GM12892 (cell line): ENCODE measurements around the gene ERBB4.

Experiments
- POLR2A ChIP-seq: IDR thresholded peaks from 2 replicates; pipeline ENCODE4 v1.6.1; 2011; ENCODE audit warnings: low read depth, low read length, control low read depth
- POLR2AphosphoS5 ChIP-seq: IDR thresholded peaks from 2 replicates; pipeline ENCODE4 v1.6.1; 2011; ENCODE audit warnings: low read depth, low read length, control low read depth
- TAF1 ChIP-seq: IDR thresholded peaks from 2 replicates; pipeline ENCODE4 v1.6.1; 2011; ENCODE audit warnings: low read depth, mild to moderate bottlenecking, control low read depth, low read length, borderline replicate concordance

DNA sequence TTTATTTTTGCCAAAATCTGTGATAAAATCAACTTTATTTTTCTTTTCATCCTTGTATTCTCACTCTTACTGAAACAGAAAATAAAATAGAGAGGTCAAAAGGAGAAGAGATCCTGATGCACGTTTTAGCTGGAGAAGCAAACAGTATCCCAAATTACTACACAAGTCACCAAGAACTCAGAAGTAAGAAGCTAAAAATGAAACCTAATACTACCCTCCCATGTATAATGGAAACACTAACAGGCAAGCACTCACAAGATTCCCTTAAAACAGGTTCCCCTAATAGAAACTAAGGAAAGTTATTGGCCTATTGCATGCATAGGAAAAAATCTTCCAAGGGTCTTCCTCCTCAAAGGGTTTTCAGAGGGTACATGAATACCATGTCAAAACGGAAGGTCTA, 927.0 kb downstream of the ERBB4 start:
- TF ChIP-seq POLR2A (no peak), POLR2AphosphoS5 (no peak), TAF1 (no peak)
